Type B pancreatic cell (in vitro differentiated cells): ENCODE data around the gene KRT1. TPM values are rescaled to one million over a fixed set of nuclear protein-coding genes. Genes with fewer than 3 reads are reported as not detected.

ENCODE experiments used
- DNase-seq: peaks from one replicate; pipeline ENCODE4 v3.0.0; 2021; ENCODE audit warnings: mixed read lengths; ENCODE audit not compliant: unreplicated experiment; ENCODE audit errors: extremely low spot score
- H3K27ac Mint-ChIP-seq: 2 replicates; pipeline ENCODE4 v1.8.0; 2021; ENCODE audit warnings: mild to moderate bottlenecking, mixed read lengths
- H3K27me3 Mint-ChIP-seq: 2 replicates; pipeline ENCODE4 v1.8.0; 2021; ENCODE audit warnings: mixed read lengths
- H3K36me3 Mint-ChIP-seq: 2 replicates; pipeline ENCODE4 v1.8.0; 2021; ENCODE audit warnings: mixed read lengths
- H3K4me1 Mint-ChIP-seq: one replicate; pipeline ENCODE4 v1.8.0; 2021; ENCODE audit warnings: mixed read lengths; ENCODE audit not compliant: unreplicated experiment
- H3K4me3 Mint-ChIP-seq: 2 replicates; pipeline ENCODE4 v1.8.0; 2021; ENCODE audit warnings: mild to moderate bottlenecking, mixed read lengths
- H3K9me3 Mint-ChIP-seq: 2 replicates; pipeline ENCODE4 v1.8.0; 2021; ENCODE audit warnings: mixed read lengths
- total RNA-seq: library from RNA; stranded (reverse); gene quantifications from 2 replicates; pipeline ENCODE4 v1.2.1, GENCODE V29; 2021; ENCODE audit warnings: low replicate concordance
- TF ChIP-seq, protein P1 (sequence below): fragments of 200-600 bp; sonication (generic); conservative IDR thresholded peaks from 2 replicates; pipeline ENCODE4 v1.5.0; 2021; ENCODE audit warnings: antibody characterized with exemption, mild to moderate bottlenecking

KRT1 gene
- total RNA-seq, 1 donor from 2014 or later = 269 TPM

DNA sequence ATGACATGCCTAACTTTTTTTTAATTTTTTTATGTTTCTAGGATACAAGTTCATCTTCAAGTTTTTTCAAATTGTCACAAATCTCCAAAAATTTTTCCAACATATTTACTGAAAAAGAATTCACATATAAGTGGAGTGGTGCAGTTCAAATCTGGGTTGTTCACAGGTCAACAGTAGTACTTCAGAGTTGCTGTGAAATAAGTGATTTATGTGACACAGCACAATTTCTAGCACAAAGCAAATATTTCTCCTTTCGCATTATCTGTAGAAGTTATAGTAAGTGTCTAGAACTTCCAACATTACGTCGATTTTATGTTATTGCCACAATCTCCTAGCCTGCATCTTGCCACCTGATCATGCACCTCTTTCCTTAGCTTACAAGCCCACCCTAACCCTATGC is 18.5 kb downstream of the KRT1 start:
- TF ChIP-seq, protein P1, sequence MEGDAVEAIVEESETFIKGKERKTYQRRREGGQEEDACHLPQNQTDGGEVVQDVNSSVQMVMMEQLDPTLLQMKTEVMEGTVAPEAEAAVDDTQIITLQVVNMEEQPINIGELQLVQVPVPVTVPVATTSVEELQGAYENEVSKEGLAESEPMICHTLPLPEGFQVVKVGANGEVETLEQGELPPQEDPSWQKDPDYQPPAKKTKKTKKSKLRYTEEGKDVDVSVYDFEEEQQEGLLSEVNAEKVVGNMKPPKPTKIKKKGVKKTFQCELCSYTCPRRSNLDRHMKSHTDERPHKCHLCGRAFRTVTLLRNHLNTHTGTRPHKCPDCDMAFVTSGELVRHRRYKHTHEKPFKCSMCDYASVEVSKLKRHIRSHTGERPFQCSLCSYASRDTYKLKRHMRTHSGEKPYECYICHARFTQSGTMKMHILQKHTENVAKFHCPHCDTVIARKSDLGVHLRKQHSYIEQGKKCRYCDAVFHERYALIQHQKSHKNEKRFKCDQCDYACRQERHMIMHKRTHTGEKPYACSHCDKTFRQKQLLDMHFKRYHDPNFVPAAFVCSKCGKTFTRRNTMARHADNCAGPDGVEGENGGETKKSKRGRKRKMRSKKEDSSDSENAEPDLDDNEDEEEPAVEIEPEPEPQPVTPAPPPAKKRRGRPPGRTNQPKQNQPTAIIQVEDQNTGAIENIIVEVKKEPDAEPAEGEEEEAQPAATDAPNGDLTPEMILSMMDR = no peak
- H3K27ac Mint-ChIP-seq = no peak overlapping the region
- H3K4me1 Mint-ChIP-seq = no peaks in the 10 kb centered on the region
- no peaks in the 10 kb centered on the region for H3K9me3 Mint-ChIP-seq
- H3K36me3 Mint-ChIP-seq = no peaks in the 10 kb centered on the region
- no peak for DNase-seq
- H3K27me3 Mint-ChIP-seq = peaks cover 33% of the 10 kb centered on the region
- no peak overlapping the region for H3K4me3 Mint-ChIP-seq

DNA sequence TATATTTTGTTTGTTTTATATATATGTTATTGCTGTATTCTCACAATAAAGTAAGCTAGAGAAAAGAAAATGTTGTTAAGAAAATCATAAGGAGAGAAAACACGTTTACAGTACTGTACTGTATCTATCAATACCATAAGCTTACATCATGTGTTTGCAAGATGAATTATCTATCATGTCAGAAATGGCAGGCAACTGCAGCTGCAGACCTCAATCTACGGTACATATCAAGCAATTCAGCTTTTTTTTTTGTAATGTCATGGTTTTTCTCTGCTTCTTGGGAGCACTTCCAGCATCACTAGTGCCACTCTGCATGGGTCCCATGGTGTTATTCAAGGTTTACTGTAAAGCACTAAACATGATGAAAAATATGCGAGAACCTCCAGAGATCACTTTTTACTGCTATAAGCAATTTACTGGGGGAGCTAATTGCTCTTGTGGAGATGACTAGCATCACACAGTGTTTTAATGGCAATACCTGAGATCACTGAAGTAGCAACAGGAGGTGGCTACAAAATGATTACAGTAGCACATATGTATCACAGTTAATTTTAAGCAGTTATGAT is 19.2 kb downstream of the KRT1 start:
- H3K36me3 Mint-ChIP-seq = no peaks in the 10 kb centered on the region
- H3K9me3 Mint-ChIP-seq = no peaks in the 10 kb centered on the region
- peaks cover 32% of the 10 kb centered on the region for H3K27me3 Mint-ChIP-seq
- TF ChIP-seq, protein P1 = no peak
- no peak for DNase-seq
- H3K4me1 Mint-ChIP-seq = no peaks in the 10 kb centered on the region
- no peak overlapping the region for H3K4me3 Mint-ChIP-seq
- no peak overlapping the region for H3K27ac Mint-ChIP-seq

DNA sequence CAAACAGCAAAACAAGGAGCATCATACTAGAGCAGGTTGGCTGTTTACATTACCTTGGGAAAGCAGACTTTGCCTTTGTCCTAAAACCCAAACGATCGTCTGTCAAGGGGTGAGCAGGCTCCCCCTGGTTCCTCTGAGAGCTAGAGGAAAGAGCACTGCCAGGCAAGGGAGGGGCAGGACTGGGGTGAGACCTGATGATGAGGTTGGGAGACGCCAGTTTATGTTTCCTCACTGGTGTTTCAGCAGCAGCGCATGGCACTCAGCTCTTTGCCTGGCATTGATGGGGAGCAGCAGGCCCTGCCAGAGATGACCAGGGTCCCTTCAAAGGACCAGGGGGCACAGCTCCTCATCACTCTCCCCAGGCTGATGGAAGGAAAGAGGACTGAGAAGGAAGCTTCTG is 20.3 kb downstream of the KRT1 start:
- peaks cover 4% of the 10 kb centered on the region for H3K4me1 Mint-ChIP-seq
- TF ChIP-seq, protein P1 = no peak
- H3K36me3 Mint-ChIP-seq = no peaks in the 10 kb centered on the region
- peaks cover 32% of the 10 kb centered on the region for H3K27me3 Mint-ChIP-seq
- no peak overlapping the region for H3K4me3 Mint-ChIP-seq
- no peaks in the 10 kb centered on the region for H3K9me3 Mint-ChIP-seq
- no peak for DNase-seq
- no peak overlapping the region for H3K27ac Mint-ChIP-seq

DNA sequence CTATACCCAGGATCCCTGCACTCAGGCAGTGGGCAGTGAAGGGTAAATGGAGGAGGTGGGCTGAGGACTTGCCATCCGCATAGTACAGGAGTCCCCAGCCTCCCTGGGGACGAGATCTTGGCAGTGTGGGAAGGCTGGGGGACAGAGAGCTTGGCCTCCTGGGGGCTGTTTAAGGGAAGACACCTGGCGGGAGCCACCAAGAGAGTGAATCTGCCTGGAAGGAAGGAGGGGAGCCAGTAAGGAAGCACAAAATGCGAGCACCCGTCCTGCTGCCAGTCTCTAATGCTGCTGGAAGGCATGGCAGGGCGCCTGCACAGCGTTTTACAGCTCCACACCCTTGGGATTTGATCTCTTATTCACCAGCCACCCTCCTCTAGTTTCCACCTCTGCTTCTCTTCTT is 20.8 kb downstream of the KRT1 start:
- Mint-ChIP-seq H3K27ac (no peak overlapping the region), H3K27me3 (peaks cover 37% of the 10 kb centered on the region), H3K36me3 (no peaks in the 10 kb centered on the region), H3K4me3 (no peak overlapping the region), H3K9me3 (no peaks in the 10 kb centered on the region), H3K4me1 (peaks cover 4% of the 10 kb centered on the region)
- TF ChIP-seq, protein P1 = no peak
- DNase-seq = no peak

DNA sequence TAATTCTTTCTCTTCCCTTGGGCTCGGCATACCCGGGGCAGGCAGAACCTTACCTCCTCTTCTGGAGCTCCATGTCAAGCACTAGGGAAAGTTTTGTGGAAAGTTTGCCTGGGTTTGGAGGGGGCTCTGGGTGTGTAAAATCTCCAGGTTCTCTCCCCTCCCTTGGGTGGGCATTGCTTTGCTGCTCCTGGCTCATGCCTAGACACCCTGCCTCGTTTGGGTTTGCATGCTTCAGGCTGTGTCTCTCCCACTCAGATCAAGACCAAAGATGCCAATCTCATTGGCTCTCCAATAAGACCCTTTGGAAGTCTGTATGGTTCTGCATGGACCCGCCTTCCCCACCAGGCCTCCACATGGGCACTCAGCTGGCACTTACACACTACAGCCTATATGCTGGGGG is 22.0 kb downstream of the KRT1 start:
- no peak for DNase-seq
- H3K36me3 Mint-ChIP-seq = no peaks in the 10 kb centered on the region
- H3K27me3 Mint-ChIP-seq = peaks cover 45% of the 10 kb centered on the region
- H3K27ac Mint-ChIP-seq = no peak overlapping the region
- peaks cover 4% of the 10 kb centered on the region for H3K4me1 Mint-ChIP-seq
- H3K4me3 Mint-ChIP-seq = no peak overlapping the region
- TF ChIP-seq, protein P1 = no peak
- no peaks in the 10 kb centered on the region for H3K9me3 Mint-ChIP-seq
